Fibroblast of skin of right quadriceps (primary cell): Measurements from ENCODE around the gene SWAP70.
A peak's percentile ranks its signal among the peaks of the same experiment; 100 is the strongest.

ENCODE experiments used
- DNase-seq: peaks from one replicate; pipeline ENCODE4 v3.0.0-alpha.2; 2013

SWAP70 gene

DNA sequence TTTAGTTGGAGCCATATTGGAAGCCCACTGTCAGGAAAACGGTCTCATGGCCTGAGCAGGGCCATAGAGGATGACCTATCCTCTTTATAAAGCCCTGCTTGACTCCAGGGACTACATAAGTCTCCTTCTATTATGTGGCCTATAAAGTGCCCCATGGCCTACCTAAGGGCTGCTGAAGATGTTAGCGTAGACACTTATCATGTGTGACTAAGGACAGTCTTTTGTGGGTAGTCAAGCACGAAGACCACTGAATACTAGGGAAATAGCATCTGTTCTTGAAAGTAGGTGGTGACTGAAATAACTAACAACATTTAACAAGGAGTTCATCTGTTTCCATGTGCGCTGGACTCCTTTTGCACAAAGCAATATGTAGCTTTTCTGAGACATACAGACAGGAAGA is 117.1 kb downstream of the SWAP70 start:
- DNase-seq = no peak

DNA sequence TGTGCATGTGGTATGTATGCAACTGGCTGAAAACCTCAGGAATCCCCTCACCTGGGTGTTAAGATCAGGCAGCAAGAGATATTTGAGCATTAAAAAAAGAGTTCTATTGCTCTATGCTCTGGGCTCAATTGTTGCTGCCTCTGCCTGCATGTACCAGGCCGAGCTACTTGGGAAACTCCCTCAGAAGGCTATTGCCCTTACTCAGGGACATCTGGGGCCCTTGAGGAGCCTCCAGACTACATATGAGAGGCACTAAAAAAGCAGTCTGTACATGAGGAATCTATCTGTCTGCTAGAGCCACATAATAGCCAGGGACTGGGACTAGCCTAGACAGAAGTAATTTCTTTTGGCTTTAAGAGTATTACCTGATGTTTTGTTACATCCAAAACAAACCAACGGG is 120.1 kb downstream of the SWAP70 start:
- DNase-seq = no peak

DNA sequence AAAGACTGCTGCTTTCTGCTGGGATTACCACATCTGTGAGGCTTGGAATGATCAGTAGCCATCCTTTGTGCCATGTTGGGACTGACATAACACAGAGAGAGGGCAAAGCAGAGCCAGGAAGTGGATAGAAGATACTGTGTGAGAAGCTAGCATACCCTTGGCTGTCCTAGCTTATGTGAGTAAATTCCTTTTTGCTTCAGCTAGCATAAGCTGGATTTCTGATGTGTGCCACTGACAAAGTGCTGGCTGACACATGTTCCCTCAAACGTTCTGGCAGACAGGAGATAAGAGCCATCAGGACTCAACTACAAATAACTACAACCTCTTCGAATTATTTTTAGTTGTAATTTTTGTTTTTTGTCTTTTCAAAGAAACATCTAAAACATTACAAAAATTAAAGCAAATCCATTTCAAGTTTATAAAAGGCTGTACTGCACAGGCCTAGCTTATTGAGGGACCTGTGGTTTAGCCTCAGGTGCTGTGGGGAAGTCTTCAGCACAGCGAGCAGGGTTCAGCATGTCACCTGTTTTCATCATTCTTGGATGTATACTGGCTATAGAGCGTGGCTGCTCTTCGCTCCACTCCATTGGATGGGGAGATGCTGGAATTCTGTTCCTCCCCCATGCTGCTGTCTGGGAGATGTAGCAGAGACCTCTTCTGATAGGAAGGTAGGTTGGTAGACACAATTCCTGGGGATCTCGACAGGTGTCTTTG is 120.9 kb downstream of the SWAP70 start:
- no peak for DNase-seq

DNA sequence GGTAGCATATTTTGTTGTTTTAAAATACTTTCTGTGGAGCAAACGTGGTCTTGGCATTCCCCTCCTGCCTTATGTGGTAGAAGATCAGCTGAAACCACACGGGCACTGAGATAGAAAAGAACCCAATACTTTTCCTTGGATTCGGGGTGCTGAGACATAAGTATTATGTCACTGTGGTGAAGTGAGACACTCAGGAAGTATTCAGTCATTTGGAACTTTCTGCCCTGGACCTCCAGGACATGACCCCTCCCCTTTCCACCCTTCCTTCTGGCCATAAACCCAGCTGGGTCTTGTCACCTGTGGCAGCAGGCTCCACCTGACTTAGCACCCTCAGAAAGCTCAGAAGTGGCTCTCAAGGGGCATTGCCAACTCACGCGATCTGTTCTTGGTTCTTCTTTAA is 123.4 kb downstream of the SWAP70 start:
- no peak for DNase-seq

DNA sequence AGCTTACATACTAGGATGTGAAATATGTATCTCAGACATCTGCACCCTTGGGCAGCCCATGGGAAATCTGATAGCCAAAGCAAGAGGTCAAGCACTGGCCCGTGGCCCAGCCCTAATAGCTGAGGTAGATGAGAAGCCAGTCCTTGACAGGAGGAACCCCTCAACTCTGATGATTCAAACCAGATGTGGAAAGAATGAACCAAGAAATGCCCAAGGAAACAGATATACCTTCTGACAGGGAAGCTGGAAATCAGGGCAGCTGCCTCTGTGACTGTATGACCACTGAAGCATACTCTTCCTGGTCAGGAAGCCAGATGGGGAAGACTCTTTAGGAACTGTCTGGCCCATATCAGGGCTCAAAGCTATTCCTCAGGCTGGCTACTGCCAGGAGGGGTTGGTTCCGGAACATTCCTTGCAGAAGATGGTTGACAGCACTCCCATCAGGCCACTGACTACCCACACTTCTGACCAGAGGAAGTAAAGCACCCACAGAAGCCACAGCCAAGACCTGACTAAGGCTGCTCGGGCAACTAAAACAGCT is 124.2 kb downstream of the SWAP70 start:
- peak; percentile 77 for DNase-seq

DNA sequence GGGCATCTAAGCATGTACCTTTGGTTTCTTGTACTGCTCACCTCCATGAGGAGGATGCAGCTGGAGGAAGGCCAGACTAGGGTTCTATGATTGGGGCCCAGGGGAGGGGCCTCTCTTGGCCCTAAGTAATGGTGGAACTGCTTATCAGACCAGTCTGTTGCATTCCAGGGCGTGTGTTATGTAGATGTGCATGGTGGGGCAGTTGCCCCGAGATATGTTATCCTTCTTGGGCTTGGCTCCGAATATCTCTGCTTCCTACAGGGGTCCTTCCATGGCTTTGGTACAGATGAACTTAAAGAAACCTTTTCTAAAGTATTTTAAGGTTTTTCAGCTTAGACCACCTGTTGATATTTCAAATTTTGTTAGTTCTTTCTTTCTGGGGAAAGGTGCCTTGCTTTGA is 126.0 kb downstream of the SWAP70 start:
- DNase-seq = no peak

DNA sequence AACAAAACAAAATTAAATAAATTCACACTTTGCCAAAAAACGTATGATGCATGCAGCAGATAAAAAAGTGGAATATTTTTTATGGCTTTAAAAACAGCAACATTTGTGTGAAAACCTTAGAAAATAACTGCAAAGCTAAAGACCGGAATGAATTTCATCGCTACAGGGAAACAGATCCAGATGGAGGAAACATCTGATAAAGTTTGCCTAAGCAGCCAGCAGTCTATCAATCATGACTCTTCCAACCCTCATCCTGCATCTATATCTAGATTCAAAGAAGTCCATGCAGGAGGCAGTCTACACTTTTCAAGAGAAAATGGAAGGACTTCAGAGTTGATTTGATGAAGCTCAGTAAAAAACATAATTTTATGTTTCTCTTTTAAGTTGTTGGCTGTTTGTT is 126.8 kb downstream of the SWAP70 start:
- DNase-seq = no peak

DNA sequence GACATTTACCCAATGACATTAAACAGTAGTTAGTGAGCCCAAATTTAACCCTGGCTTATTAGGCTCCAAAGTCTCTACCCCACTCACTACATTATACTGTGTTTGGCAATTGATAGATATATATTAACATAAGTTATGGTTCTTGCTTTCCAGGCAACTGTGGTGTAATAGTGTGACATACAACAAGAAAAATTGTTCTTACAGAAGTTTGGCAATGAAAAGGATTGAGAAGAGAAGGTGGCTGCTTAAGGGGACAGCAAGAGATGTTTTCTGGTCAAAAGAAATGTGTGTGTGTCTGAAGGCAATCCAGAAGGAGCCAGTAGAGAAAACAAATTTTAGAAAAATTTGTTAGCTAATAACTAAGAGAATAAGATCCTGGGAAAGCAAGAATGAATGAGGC is 132.4 kb downstream of the SWAP70 start:
- DNase-seq = peak; percentile 60

DNA sequence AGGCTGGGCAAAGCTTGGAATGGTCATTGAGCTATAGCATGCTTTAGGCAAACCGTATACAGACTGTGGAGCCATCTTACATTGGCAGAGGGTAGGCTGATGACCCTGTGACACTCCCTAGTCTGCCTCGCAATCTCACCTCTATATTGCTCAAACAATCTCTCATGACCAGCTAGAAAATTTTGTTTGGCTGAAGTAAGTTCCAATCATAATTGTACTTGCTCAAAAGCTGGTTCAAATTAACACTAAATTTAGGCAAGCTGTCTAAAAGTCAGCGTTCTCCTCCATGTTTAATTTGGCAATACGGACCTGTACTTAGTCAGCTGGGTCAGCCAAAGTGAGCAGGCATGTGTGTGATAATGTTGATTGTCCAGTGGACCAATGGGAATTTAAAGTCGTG is 133.0 kb downstream of the SWAP70 start:
- DNase-seq = peak; percentile 42

DNA sequence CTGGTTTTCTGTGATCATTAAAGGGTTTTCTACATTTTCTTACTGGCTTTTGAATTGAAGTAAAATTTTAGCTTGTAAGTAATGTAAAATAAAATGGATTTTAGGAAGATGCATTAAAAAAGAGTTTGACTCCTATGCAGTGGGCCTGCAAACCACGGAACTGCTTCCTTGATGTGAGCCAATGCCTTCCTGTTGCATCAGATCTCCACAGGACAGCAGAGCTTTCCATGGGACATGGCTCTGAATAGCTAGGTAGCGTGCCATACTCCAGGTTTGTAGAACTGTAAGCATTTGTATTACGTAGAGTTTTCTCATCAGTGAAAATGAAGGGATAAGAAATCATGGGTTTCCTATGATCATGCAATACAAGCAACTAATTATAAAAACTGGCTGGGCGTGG is 133.4 kb downstream of the SWAP70 start:
- peak; percentile 21 for DNase-seq

DNA sequence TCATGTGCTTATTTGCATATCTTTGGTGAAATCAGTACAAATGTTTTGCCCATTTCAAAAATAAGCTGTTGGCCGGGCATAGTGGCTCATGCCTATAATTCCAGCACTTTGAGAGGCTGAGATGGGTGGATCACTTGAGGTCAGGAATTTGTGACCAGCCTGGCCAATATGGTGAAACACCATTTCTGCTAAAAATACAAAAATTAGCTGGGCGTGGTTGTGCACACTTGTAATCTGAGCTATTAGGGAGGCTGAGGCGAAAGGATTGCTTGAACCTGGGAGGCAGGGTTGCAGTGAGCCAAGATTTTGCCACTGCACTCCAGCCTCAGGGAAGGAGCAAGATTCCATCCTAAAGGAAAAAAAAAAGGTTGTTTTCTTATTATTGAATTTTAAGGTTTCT is 136.0 kb downstream of the SWAP70 start:
- DNase-seq = peak; percentile 25

DNA sequence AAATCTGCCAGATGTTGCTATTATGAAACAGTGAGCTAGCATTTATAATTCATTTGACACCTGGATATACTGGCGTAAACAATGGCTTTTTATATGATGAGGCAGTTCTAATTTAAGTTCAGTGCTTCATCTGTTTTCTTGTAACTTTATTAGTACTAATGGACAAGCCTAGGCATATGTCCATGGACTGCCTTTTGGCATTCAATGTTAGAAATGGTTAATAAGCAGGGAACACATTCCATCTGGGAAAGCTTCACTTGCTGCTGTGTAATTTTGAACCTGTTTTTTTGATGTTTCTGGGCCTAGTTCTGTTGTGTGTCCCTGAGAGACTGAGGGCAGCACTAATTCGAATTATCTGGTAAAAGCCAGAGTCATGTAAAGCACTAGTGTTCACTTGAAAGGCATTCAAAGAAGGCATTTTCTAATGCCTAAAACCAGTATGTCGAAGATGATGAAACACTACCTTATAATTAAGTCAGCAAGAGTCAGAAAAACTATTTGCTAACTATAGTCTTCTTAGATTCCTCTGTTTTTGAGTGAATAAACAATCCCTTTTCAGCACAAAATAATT is 138.5 kb downstream of the SWAP70 start:
- peak; percentile 97 for DNase-seq
